Ammon's horn (tissue), 1 donor: ENCODE results near the gene KCNK2.

ENCODE experiments used
- DNase-seq: peaks from one replicate; pipeline ENCODE4 v3.0.0-alpha.2; 2016; ENCODE audit warnings: low spot score

Gene KCNK2, protein sequence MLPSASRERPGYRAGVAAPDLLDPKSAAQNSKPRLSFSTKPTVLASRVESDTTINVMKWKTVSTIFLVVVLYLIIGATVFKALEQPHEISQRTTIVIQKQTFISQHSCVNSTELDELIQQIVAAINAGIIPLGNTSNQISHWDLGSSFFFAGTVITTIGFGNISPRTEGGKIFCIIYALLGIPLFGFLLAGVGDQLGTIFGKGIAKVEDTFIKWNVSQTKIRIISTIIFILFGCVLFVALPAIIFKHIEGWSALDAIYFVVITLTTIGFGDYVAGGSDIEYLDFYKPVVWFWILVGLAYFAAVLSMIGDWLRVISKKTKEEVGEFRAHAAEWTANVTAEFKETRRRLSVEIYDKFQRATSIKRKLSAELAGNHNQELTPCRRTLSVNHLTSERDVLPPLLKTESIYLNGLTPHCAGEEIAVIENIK

DNA sequence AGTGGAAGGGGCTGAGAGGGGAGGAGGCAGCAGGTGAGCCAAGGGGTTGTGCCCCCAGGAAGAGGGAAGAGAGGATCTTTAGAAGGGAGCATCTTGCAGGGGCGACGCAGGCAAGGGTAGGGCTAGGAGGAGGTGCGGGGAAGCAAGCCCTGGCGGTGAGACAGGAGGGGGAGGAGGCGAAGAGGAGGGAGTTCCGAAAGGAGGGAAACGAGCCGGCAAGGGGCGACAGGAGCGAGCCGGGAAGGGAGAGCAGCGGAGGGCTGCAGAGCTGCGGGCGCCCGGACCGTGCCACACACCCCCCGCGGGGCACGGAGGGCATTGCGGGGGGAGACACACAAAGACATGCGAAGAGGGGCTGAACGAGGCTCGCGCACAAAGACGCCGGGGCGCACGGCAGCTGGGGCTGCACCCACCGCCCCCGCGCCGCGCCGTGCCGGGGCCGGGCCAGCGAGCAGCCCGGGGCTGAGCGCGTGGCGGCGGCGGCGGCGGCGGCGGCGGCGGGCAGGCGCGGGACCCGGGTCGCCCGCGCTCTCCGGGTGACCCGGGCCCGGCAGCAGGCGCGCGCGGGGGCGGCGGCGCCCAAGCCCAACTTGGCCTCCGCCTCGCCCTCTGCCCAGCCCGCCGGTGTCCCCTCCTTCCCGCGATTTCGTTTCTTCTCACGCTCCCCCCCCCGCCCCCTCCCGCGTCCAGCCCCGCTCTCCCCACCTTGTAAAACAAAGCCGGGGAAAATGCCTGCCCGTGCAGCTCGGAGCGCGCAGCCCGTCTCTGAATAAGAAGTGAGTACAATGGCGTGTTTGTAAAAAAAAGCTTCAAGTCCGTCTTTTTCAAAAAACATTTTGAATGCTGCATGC, at the start of gene KCNK2:
Gene KCNK2, plus strand, starts transcription at position 206 of the 851 bp plus-strand sequence. CDS start 649 bp downstream, outside the sequence.
- DNase-seq, result peak; percentile 43

DNA sequence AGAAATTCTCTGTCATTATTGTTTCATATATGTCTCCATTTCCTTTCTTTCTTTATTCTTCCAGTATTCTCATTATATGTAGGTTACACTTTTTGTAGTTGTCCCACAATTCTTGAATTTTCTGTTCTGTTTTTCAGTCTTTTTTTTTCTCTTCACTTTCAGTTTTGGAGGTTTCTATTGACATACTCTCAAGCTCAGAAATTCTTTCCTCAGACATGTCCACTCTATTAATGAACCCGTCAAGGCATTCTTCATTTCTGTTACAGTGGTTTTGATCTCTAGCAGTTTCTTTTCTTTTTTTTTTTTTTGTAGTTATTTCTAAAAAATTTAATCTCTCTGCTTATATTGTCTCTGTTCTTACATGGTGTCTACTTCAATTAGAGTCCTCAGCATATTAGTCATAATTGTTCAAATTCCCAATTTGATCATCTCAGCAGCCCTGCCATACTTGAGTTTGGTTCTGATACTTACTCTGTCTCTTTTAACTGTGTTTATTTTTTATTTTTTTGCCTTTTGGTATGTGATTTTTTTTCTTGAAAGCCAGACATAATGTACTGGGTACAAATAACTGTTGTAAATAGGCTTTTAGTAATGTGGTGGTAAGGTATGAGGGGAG, 49.5 kb upstream of the KCNK2 start:
- DNase-seq, result no peak

GRCh38 chr1:215040190-215040589, 42.3 kb upstream of the KCNK2 start:
- no peak for DNase-seq

- DNase-seq, result no peak
Measured at GRCh38 chr1:215043401-215043800, 39.1 kb upstream of the KCNK2 start.

- DNase-seq, result no peak
Measured at GRCh38 chr1:215044151-215044550, 38.4 kb upstream of the KCNK2 start.

- no peak for DNase-seq
Measured at GRCh38 chr1:215045698-215046308, 36.7 kb upstream of the KCNK2 start.

- no peak for DNase-seq
Measured at GRCh38 chr1:215052256-215053015, 30.1 kb upstream of the KCNK2 start.

- DNase-seq, result no peak
Measured at GRCh38 chr1:215054266-215054665, 28.3 kb upstream of the KCNK2 start.

GRCh38 chr1:215055281-215055935, 27.1 kb upstream of the KCNK2 start:
- DNase-seq, result no peak

GRCh38 chr1:215056584-215056983, 26.0 kb upstream of the KCNK2 start:
- DNase-seq, result no peak

DNA sequence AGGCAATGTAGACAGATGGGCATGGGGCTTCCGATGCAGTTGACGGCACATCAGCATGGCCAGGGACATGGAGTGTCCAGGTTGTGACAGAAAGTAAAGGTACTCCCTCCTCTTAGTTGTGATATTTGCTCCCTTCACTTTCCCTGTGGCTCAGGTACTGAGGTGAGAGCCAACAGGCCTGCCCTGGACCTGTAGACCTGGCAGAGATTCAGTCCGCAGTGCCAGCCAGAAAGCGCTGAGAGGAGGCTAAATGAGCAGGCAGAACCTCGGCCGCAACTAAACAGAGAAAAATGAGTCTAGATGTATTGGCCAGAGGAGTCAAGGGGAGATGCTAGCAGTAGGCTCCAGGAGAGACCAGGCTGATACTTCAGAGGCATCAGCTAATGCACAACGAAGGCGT, 22.6 kb upstream of the KCNK2 start:
- DNase-seq, result no peak

DNA sequence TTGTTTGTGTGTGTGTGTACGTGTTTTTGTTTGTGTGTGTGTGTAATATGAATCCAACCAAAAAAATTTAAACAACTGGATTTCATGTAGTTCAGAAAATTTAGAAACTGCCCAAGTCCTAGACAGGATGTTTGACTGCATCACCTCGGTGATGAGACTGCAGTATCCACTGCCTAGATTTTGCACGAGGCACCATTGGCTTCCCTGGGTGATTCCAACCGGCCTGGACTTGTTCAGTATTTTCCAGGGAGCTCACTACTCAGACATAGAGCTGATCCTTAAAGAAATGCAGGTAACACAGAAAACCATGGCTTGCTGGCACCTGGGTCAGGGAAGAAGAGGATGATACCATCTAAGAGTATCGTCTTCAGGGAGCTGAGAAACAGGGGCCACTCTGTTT, 18.2 kb upstream of the KCNK2 start:
- DNase-seq, result no peak

DNA sequence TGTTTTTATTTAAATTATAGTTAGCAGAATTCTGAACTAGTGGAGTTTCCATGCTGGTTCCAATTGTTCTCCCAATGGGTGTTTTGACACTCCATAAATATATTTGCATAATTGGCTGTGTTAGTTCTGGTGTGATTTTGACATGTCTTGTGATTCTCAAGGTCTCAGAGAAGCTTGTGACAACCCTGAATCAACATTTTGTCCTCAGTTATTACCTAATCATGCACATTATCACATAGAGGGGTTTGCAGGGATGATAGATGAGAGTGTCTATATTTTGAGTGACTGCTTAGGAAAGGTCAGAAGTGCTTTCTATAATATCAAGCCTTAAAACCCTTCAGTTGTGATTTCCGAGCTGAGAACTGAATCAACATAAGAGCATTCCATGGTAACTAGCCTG, 11.5 kb upstream of the KCNK2 start:
- no peak for DNase-seq

- no peak for DNase-seq
Measured at GRCh38 chr1:215076322-215076721, 6.2 kb upstream of the KCNK2 start.

DNA sequence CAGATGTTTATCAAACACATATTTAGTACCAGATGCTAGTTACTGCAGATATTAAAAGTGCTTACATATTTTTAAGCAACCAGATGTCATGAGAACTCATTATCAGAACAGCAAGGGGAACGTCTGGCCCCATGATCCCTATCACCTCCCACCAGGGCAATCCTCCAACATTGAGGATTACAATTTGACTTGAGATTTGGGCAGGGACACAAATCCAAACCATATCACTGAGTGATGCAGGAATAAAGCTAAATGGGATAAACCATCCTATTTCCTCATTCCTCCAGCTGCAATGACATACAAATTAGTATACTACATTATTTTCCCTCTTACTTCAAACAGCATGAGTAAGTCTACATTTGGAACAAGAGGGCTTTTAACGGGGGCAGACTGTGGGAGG, 3.1 kb upstream of the KCNK2 start:
- no peak for DNase-seq

DNA sequence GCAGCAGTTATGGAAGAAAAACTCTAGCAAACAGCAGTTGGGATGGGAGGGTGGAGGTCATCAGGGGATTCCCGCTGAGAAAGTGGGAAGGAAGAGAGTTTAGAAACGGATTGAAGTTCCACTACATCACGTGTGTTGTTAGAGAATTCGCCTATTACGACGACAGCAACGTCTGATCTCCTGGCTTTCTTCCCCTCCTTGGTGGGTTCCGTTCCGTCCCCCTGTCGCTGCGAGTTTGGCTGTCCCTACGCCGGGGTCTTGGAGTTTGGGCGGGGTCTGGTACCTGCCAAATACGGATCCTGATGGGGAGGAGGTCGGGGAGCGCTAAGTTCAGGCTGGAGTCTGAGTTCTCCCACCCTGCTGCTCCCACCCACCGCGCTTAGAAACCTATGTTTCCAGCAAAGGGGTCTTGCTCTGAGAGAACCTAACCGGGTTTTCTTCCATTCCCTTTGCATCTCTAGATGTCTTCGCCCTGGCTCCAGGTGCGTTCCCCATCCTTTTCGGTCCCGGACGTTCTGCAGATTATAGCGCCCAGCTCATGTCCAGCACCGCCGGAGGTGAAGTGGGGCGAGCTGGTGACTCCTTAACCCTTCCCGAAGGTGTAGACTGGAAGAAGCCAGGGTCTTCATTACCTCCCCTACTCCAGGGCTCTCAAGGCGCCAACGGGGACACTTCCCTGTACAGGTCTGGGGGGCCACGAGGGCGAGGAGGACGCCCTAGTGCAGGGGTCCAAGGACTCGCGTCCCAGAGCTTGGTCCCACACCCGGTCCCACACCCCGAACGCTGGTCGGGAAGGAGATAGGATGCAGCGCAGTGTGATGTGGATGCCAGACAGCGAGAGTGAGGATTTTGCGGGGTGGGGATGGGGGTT, 641 bp upstream of the KCNK2 start:
- DNase-seq, result no peak

DNA sequence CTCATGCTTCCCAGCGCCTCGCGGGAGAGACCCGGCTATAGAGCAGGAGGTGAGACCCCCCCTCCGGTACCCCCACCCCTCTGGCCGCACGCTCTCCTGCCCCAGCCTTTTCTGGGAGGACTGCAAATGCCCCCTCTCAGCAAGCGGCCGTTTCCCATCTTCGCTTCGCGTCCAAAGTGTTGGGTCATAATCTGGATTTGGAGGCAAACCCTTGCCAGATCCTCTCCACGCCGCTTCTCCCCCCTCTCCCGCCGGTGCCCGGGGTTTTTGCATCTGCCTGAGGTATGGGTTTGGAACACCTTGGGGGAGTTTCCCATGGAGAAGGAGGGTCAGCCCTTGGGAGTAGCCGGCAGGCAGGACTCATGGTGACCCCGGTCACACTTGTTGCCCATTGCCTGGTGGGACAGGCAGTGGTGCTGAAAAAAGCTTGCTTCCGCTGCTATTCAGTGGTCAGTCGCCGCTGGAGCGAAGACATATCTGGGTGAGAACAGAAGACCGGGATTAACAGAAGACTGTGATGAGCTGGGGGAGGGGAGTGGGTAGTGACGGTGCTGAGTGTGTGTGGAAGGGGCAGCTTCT, 935 bp downstream of the KCNK2 start:
- no peak for DNase-seq

GRCh38 chr1:215084621-215085020, 2.1 kb downstream of the KCNK2 start:
- DNase-seq, result no peak

DNA sequence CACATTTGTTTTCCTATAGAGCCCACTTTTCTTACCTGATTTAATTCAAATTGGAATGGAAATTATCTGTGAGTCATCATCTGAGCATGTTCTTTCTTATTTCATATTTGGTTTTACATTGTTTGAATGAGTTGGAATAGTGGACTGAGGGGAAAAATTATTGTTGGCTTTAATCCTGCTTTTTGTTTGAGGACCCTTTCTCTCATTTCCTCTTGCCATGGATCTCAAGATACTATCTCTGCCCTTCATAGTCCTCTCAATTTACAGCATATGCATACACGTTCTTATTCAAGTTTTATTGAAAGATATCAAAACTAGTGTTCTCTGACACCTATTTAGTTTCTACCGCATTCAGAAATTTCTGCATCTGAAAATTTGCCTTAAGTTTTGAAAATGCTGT, 5.1 kb downstream of the KCNK2 start:
- DNase-seq, result no peak

DNA sequence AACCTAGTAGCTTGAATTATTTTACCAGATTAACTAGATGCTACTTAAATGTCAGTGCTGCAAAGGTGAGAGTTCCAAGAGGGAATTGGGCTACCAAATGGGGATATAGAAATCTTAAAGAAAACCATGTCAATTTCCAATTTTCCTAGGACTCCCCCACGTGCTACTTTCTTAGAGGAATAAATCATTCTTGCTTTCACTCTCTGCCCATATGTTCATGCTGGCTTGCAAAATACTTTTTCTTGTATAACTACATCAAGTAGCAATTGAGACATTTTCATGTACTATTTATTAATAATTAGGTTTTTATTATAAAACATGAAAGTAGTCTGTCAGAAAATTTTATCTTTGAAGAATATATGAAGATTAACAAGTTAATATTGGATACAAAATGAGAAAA, 11.8 kb downstream of the KCNK2 start:
- DNase-seq, result no peak
